Measurements from ENCODE around the gene USP6.

- TF ChIP-seq CTCF (IDR thresholded peaks at IDR 0.05) (no peak), POLR2A (IDR thresholded peaks at IDR 0.05) (no peak)
Measured at GRCh38 chr17:5122586-5123342, 6.9 kb downstream of the USP6 start.

All from body of pancreas (tissue), 4 donors.